Keratinocyte (primary cell): ENCODE measurements around the gene IL17RD. TPM values are rescaled to one million over a fixed set of nuclear protein-coding genes. Genes with fewer than 3 reads are reported as not detected.

Experiments used
- DNase-seq: peaks from one replicate; pipeline ENCODE4 v3.0.0-alpha.2; 2011; ENCODE audit warnings: low read depth, missing footprints, low spot score
- FAIRE-seq: peaks from 2 replicates; lab custom pipeline; 2011; peaks lifted over from hg19 to GRCh38; lab: Jason Lieb, UNC
- H2AFZ ChIP-seq: 2 replicates; pipeline ENCODE4 v1.6.0; 2012; ENCODE audit warnings: low read length, control low read depth, inconsistent platforms; ENCODE audit not compliant: control insufficient read depth
- H3K27ac ChIP-seq: 2 replicates; pipeline ENCODE4 v1.5.1; 2011; ENCODE audit warnings: low read length; ENCODE audit not compliant: control insufficient read depth, insufficient read depth
- H3K27me3 ChIP-seq: 3 replicates; pipeline ENCODE4 v1.6.0; 2011; ENCODE audit warnings: low read length; ENCODE audit not compliant: control insufficient read depth, insufficient read depth; ENCODE audit errors: extremely low read depth
- H3K36me3 ChIP-seq, 2 experiments: 2 replicates in 1 of 2; 3 replicates in 1 of 2; pipeline ENCODE4 v1.5.1; 2011; ENCODE audit warnings: low read length in 2 of 2, mild to moderate bottlenecking in 1 of 2; ENCODE audit not compliant: control insufficient read depth in 2 of 2, insufficient read depth in 2 of 2; ENCODE audit errors: extremely low read depth in 1 of 2
- H3K4me1 ChIP-seq: 3 replicates; pipeline ENCODE4 v1.5.1; 2011; ENCODE audit warnings: low read length; ENCODE audit not compliant: control insufficient read depth, insufficient read depth; ENCODE audit errors: extremely low read depth
- H3K4me2 ChIP-seq: 3 replicates; pipeline ENCODE4 v1.6.0; 2011; ENCODE audit warnings: low read depth, low read length; ENCODE audit not compliant: control insufficient read depth, insufficient read depth; ENCODE audit errors: extremely low read depth
- H3K4me3 ChIP-seq, 3 experiments: fragments of 200-600 bp in 1 of 3; sonication (generic) in 1 of 3; 2 replicates in 2 of 3; 3 replicates in 1 of 3; pipeline ENCODE4 v1.5.1; 2011 to 2016; ENCODE audit warnings: low read length in 3 of 3, mild to moderate bottlenecking in 3 of 3, control low read depth in 2 of 3, inconsistent platforms in 1 of 3, low read depth in 1 of 3, mixed read lengths in 1 of 3, mixed run types in 1 of 3, moderate library complexity in 1 of 3; ENCODE audit not compliant: control insufficient read depth in 2 of 3, insufficient read depth in 2 of 3; ENCODE audit errors: extremely low read depth in 1 of 3
- H3K79me2 ChIP-seq: 2 replicates; pipeline ENCODE4 v1.6.0; 2012; ENCODE audit warnings: low read length; ENCODE audit not compliant: control insufficient read depth, insufficient read depth
- H3K9ac ChIP-seq: 3 replicates; pipeline ENCODE4 v1.6.0; 2011; ENCODE audit warnings: low read length; ENCODE audit not compliant: control insufficient read depth, insufficient read depth; ENCODE audit errors: extremely low read depth
- H3K9me1 ChIP-seq: 3 replicates; pipeline ENCODE4 v1.6.0; 2011; ENCODE audit warnings: low read length; ENCODE audit not compliant: control insufficient read depth, insufficient read depth; ENCODE audit errors: extremely low read depth
- H3K9me3 ChIP-seq: 2 replicates; pipeline ENCODE4 v1.5.1; 2012; ENCODE audit warnings: low read depth, low read length; ENCODE audit not compliant: control insufficient read depth
- H4K20me1 ChIP-seq: 3 replicates; pipeline ENCODE4 v1.6.0; 2011; ENCODE audit warnings: low read length; ENCODE audit not compliant: control insufficient read depth, insufficient read depth; ENCODE audit errors: extremely low read depth
- EZH2 ChIP-seq: IDR thresholded peaks from one replicate; pipeline ENCODE4 v1.6.1; 2012; ENCODE audit warnings: inconsistent platforms, mild to moderate bottlenecking, low read length, moderate library complexity
- dilution Hi-C: fragments of 300-500 bp; cut with MboI; formaldehyde crosslinking; loops from one replicate; pipeline ENCODE4 v1.7.0; 2020; ENCODE audit warnings: low sequenced_read_pairs; ENCODE audit not compliant: extremely low pct_ligation_motif_present
- polyA plus RNA-seq, 5 experiments: library from polyadenylated mRNA; depleted of rRNA in 3 of 5; stranded (reverse) in 3 of 5; stranded (forward) in 1 of 5; unstranded in 1 of 5; fragments of >200 nt; gene quantifications; 1 replicate in 1 of 5; 2 replicates in 3 of 5; 3 replicates in 1 of 5; pipeline versions ENCODE4 v1.2.1 to v1.2.3, GENCODE V29; 2011 to 2012; ENCODE audit warnings: missing spikeins in 2 of 5, low read depth in 1 of 5, low replicate concordance in 1 of 5
- TF ChIP-seq, protein P1 (sequence below), 3 experiments: IDR thresholded peaks in 1 of 3; conservative IDR thresholded peaks in 1 of 3; optimal IDR thresholded peaks in 1 of 3; 2 replicates in 2 of 3; 3 replicates in 1 of 3; pipeline versions ENCODE3 to v1.5.1; 2011; ENCODE audit warnings: low read length in 3 of 3, mild to moderate bottlenecking in 3 of 3, moderate library complexity in 2 of 3, control low read depth in 1 of 3, inconsistent platforms in 1 of 3; ENCODE audit not compliant: insufficient read depth in 2 of 3; ENCODE audit errors: extremely low read depth in 1 of 3

The IL17RD gene
- polyA plus RNA-seq, 1 donor (not counting 4 experiments of a cell fraction or from before 2014, with no cell fraction given): 1.4 TPM

DNA sequence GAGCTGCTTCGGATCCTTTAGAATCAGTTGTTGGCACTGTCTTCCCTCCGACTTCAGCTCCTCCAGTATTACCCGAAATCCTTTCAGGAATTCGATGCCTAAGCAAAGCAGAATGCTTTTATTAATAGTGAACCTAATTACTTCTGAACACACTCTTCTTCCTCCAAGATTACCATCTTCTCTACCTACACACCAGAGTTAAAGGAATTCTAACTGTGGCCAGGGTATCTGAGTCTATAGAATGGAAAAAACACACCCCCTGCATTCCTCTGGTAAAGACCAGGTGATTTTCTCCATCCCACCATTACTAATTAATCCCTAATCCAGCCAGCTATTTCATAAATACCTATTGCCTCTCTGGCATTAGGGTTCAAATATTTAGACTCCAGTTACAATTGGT is 54.9 kb downstream of the IL17RD start:
- Histone ChIP-seq H3K4me2 (no peak overlapping the region), H2AFZ (no peak overlapping the region), H3K79me2 (no peaks in the 10 kb centered on the region), H4K20me1 (no peaks in the 10 kb centered on the region), H3K4me3 (no peak overlapping the region), H3K9ac (no peak overlapping the region), H3K9me1 (no peaks in the 10 kb centered on the region), H3K27me3 (no peaks in the 10 kb centered on the region), H3K27ac (no peak overlapping the region), H3K9me3 (no peaks in the 10 kb centered on the region), H3K36me3 (no peaks in the 10 kb centered on the region), H3K4me1 (no peaks in the 10 kb centered on the region)
- no peak for DNase-seq
- dilution Hi-C loops: no loop called here
- TF ChIP-seq, protein P1, sequence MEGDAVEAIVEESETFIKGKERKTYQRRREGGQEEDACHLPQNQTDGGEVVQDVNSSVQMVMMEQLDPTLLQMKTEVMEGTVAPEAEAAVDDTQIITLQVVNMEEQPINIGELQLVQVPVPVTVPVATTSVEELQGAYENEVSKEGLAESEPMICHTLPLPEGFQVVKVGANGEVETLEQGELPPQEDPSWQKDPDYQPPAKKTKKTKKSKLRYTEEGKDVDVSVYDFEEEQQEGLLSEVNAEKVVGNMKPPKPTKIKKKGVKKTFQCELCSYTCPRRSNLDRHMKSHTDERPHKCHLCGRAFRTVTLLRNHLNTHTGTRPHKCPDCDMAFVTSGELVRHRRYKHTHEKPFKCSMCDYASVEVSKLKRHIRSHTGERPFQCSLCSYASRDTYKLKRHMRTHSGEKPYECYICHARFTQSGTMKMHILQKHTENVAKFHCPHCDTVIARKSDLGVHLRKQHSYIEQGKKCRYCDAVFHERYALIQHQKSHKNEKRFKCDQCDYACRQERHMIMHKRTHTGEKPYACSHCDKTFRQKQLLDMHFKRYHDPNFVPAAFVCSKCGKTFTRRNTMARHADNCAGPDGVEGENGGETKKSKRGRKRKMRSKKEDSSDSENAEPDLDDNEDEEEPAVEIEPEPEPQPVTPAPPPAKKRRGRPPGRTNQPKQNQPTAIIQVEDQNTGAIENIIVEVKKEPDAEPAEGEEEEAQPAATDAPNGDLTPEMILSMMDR (optimal IDR thresholded peaks at IDR 0.05 in 1 of 3, IDR thresholded peaks at IDR 0.05 in 1 of 3, conservative IDR thresholded peaks at IDR 0.05 in 1 of 3; ENCODE audit: extremely low read depth in 1 of 3, insufficient read depth in 2 of 3, low read length in 3 of 3): no peak
- TF ChIP-seq EZH2: no peak
- FAIRE-seq: no peak

DNA sequence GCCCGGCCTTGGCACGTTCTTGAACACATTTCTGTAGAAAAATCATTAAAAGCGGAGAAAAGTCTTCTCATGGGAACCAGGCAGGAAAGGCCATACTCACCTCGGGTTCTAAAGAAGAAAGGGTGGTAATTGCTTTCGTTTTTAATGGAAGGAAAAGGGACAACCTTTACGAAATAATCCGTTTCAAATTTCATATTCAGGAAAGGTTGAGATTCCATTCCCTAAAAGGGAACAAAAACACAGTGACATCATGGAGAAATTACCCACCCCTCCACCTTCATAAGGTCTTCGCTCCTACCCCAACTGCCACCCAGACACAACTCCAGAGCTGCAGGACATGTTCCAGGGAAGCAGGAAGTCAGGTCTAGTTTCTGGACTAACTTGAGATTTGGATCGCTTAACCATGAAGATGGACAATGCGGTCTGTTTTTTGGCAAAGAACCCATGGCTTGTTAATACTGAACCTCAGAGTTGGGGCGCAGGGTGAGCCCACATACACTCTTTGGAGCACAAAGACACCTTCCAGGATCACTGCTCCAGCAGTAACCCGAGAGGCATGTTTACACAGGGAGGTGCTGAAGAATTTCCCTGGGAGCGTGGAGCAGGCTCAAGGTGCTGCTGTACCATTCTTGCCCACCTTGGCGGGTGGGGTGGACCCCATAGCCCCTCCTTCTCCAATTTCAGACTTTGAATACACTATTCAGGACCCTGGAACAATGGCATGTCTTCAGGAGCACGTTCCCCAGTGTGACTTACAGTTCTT is 55.5 kb downstream of the IL17RD start:
- DNase-seq: no peak
- no peaks in the 10 kb centered on the region for H4K20me1 ChIP-seq
- TF ChIP-seq EZH2: no peak
- TF ChIP-seq, protein P1 (optimal IDR thresholded peaks at IDR 0.05 in 1 of 3, IDR thresholded peaks at IDR 0.05 in 1 of 3, conservative IDR thresholded peaks at IDR 0.05 in 1 of 3; ENCODE audit: extremely low read depth in 1 of 3, insufficient read depth in 2 of 3, low read length in 3 of 3): no peak
- dilution Hi-C loops: no loop called here
- no peak overlapping the region for H3K27ac ChIP-seq
- no peaks in the 10 kb centered on the region for H3K36me3 ChIP-seq
- no peaks in the 10 kb centered on the region for H3K9me3 ChIP-seq
- H3K9me1 ChIP-seq: no peaks in the 10 kb centered on the region
- H3K4me2 ChIP-seq: no peak overlapping the region
- H3K79me2 ChIP-seq: no peaks in the 10 kb centered on the region
- no peaks in the 10 kb centered on the region for H3K27me3 ChIP-seq
- no peaks in the 10 kb centered on the region for H3K4me1 ChIP-seq
- H3K9ac ChIP-seq: no peak overlapping the region
- H3K4me3 ChIP-seq: no peak overlapping the region
- H2AFZ ChIP-seq: no peak overlapping the region
- FAIRE-seq: no peak
